Mucosa of descending colon (tissue), 3 donors: ENCODE data around the gene MRPL2. TPM values are rescaled to one million over a fixed set of nuclear protein-coding genes. Genes with fewer than 3 reads are reported as not detected.
A peak's percentile ranks its signal among the peaks of the same experiment; 100 is the strongest.

Experiments
- ATAC-seq: fragments of 200-7000 bp; cut with Tn5 transposase; one replicate; pipeline ENCODE4 v1.9.1; 2020; ENCODE audit warnings: mild to moderate bottlenecking, moderate library complexity
- DNase-seq, 3 donors: peaks; one replicate each; pipeline ENCODE4 v3.0.0-alpha.2; 2020
- H3K36me3 ChIP-seq: fragments of 200-600 bp; one replicate; pipeline ENCODE4 v1.8.0; 2021; ENCODE audit warnings: low read depth, mild to moderate bottlenecking
- H3K4me1 ChIP-seq: fragments of 200-600 bp; one replicate; pipeline ENCODE4 v1.8.0; 2021; ENCODE audit warnings: low read depth, mild to moderate bottlenecking
- H3K4me3 ChIP-seq: fragments of 200-600 bp; one replicate; pipeline ENCODE4 v1.8.0; 2021; ENCODE audit warnings: mild to moderate bottlenecking
- H3K9me3 ChIP-seq: fragments of 200-600 bp; one replicate; pipeline ENCODE4 v1.8.0; 2021; ENCODE audit warnings: mild to moderate bottlenecking
- CTCF ChIP-seq: fragments of 200-600 bp; IDR thresholded peaks from one replicate; pipeline ENCODE4 v1.8.0; 2022; ENCODE audit warnings: antibody characterized with exemption, mild to moderate bottlenecking
- intact Hi-C, 2 donors: fragments of 100-400 bp; cut with DNase I in 1 of 2; cut with micrococcal nuclease in 1 of 2; formaldehyde crosslinking; loops; one replicate each; pipeline versions ENCODE4 v1.11.0 to v1.11.1; 2022; cut with DNase I, micrococcal nuclease
- total RNA-seq, 3 donors: library from RNA; stranded (reverse); fragmentation: NEBNext Ultra II Directional in 2 of 3; extraction: Animal tissue kit (Norgen Biotek cat#: 25700) in 2 of 3; gene quantifications; one replicate each; pipeline versions ENCODE4 v1.2.1 to v1.2.4, GENCODE V29; 2021 to 2023
- donor health status: DM: no; HTN: no; CAD: no; lungs with moderate emphysema.
- donor health status: DM: no; HTN: no; CAD: no.
- donor health status: DM: no; HTN: yes; CAD: no.

Gene MRPL2
- total RNA-seq, 3 donors from 2014 or later, result 58.7 to 82.8 (median 75.2) TPM

GRCh38 chr6:43014434-43014909, 44.8 kb downstream of the MRPL2 start:
- DNase-seq (no peak), ATAC-seq (no peak)
- TF ChIP-seq CTCF, result no peak
- no peaks in the 10 kb centered on the region for H3K9me3 ChIP-seq
- H3K4me3 ChIP-seq, result peak overlapping the region; percentile 31
- intact Hi-C loops, result no loop called here
- peaks cover 29% of the 10 kb centered on the region for H3K4me1 ChIP-seq
- peaks cover 4% of the 10 kb centered on the region for H3K36me3 ChIP-seq

GRCh38 chr6:43013843-43014433, 45.3 kb downstream of the MRPL2 start, which contains the start of the genes KLHDC3 and MEA1:
Gene KLHDC3 (plus strand): TSS chr6:43014249. CDS start chr6:43017193, 2,944 bp downstream.
Gene MEA1 (minus strand): TSS chr6:43013946. CDS start chr6:43013813, 133 bp downstream.
- intact Hi-C loops, result no loop called here
- TF ChIP-seq CTCF, result no peak
- H3K36me3 ChIP-seq, result peaks cover 4% of the 10 kb centered on the region
- DNase-seq, result peak; percentile 99
- H3K4me3 ChIP-seq, result peak within 1 kb of the TSS; percentile 31
- no peaks in the 10 kb centered on the region for H3K9me3 ChIP-seq
- peaks cover 29% of the 10 kb centered on the region for H3K4me1 ChIP-seq
- ATAC-seq, result peak; percentile 98

GRCh38 chr6:43013097-43013842, 46.0 kb downstream of the MRPL2 start:
- Histone ChIP-seq H3K9me3 (no peaks in the 10 kb centered on the region), H3K36me3 (peaks cover 4% of the 10 kb centered on the region), H3K4me3 (peak overlapping the region; percentile 31), H3K4me1 (peaks cover 29% of the 10 kb centered on the region)
- no peak for ATAC-seq
- DNase-seq, result peak in 1 of 3 donors; percentile 28
- intact Hi-C loops, result no loop called here
- no peak for TF ChIP-seq CTCF

- peaks cover 14% of the 10 kb centered on the region for H3K36me3 ChIP-seq
- no peak for TF ChIP-seq CTCF
- H3K4me3 ChIP-seq, result no peak overlapping the region
- H3K4me1 ChIP-seq, result peaks cover 29% of the 10 kb centered on the region
- intact Hi-C loops, result no loop called here
- DNase-seq (no peak), ATAC-seq (no peak)
- H3K9me3 ChIP-seq, result no peaks in the 10 kb centered on the region
These were observed 46.9 kb downstream of the MRPL2 start for GRCh38 chr6:43012364-43012763.

GRCh38 chr6:43011207-43011606, 48.0 kb downstream of the MRPL2 start:
- intact Hi-C loops, result no loop called here
- Histone ChIP-seq H3K9me3 (no peaks in the 10 kb centered on the region), H3K4me3 (no peak overlapping the region), H3K36me3 (peaks cover 15% of the 10 kb centered on the region), H3K4me1 (peaks cover 22% of the 10 kb centered on the region)
- DNase-seq, result no peak
- no peak for ATAC-seq
- no peak for TF ChIP-seq CTCF
